Measurements from ENCODE around the gene VARS2. TPM values are rescaled to one million over a fixed set of nuclear protein-coding genes. Genes with fewer than 3 reads are reported as not detected.
"Not testable (repeated sequence)": the region's sequence is repeated elsewhere in the genome, so short reads cannot be mapped to it uniquely, and the experiment has no call there.

VARS2 gene
- total and polyA plus RNA-seq, 7 experiments from 2014 or later, result 17.1 to 47.3 (median 22.7) TPM

DNA sequence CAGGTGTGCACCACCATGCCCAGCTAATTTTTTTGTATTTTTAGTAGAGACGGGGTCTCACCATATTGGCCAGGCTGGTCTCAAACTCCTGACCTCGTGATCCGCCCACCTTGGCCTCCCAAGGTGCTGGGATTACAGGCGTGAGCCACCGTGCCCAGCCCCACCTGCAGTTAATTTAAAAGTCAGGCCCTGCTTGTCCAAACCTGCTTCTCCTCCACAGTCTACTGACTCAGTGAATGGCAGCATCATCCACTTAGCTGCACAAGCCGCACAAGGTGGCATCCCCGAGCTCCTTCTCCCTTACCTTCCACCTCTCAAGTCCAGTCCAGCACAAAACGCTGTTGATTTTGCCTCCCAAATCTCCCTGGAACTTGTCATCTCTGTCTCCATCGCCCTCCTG, 11.8 kb upstream of the VARS2 start:
- H3K9me3 ChIP-seq (ENCODE audit: control insufficient read depth in 2 of 3, low read length in 3 of 3); H3K4me1 ChIP-seq (ENCODE audit: control insufficient read depth in 2 of 2, insufficient read depth in 2 of 2, low read length in 2 of 2); H3K4me1 Mint-ChIP-seq; H3K27me3 Mint-ChIP-seq; H3K9me3 Mint-ChIP-seq; ATAC-seq; H3K27me3 ChIP-seq (ENCODE audit: control insufficient read depth in 2 of 2, insufficient read depth in 2 of 2, low read length in 2 of 2); CTCF ChIA-PET; H3K4me3 ChIP-seq (ENCODE audit: low read length); intact Hi-C loops (cut with micrococcal nuclease); H3K27ac ChIP-seq (ENCODE audit: low read depth, low read length); H3K4me3 Mint-ChIP-seq; DNase-seq: not testable (repeated sequence)
- H3K36me3 Mint-ChIP-seq, result peaks cover 0 to 12% (median 0%) of the 10 kb centered on the region in 5 donors
- H3K36me3 ChIP-seq (ENCODE audit: control insufficient read depth in 2 of 3, insufficient read depth in 3 of 3, low read length in 3 of 3), result peaks cover 0 to 25% (median 7%) of the 10 kb centered on the region in 3 experiments
- H3K27ac Mint-ChIP-seq, result peak overlapping the region in 1 of 9 donors; percentile 29
- POLR2A ChIA-PET, result interaction anchor here (0.6 kb wide), 1 partner anchor 108 kb away, joined by 3 read pairs; no protein-coding TSS in a partner anchor

GRCh38 chr6:30902709-30903108, 11.3 kb upstream of the VARS2 start:
- ATAC-seq, result no peak
- no peak overlapping the region for H3K4me3 Mint-ChIP-seq
- no peak for DNase-seq
- Histone ChIP-seq H3K4me3 (ENCODE audit: low read length) (no peak overlapping the region), H3K4me1 (ENCODE audit: control insufficient read depth in 2 of 2, insufficient read depth in 2 of 2, low read length in 2 of 2) (no peaks in the 10 kb centered on the region), H3K9me3 (ENCODE audit: control insufficient read depth in 2 of 3, low read length in 3 of 3) (no peaks in the 10 kb centered on the region), H3K27ac (ENCODE audit: low read depth, low read length) (no peak overlapping the region), H3K36me3 (ENCODE audit: control insufficient read depth in 2 of 3, insufficient read depth in 3 of 3, low read length in 3 of 3) (peaks cover 0 to 20% (median 5%) of the 10 kb centered on the region in 3 experiments), H3K27me3 (ENCODE audit: control insufficient read depth in 2 of 2, insufficient read depth in 2 of 2, low read length in 2 of 2) (no peaks in the 10 kb centered on the region)
- no peaks in the 10 kb centered on the region for H3K27me3 Mint-ChIP-seq
- POLR2A ChIA-PET, result interaction anchor here (0.6 kb wide), 1 partner anchor 108 kb away, joined by 3 read pairs; no protein-coding TSS in a partner anchor
- intact Hi-C loops (cut with micrococcal nuclease), result no loop called here
- peaks cover 0 to 12% (median 0%) of the 10 kb centered on the region in 5 donors for H3K36me3 Mint-ChIP-seq
- H3K4me1 Mint-ChIP-seq, result peaks cover under 1 to 8% (median 5%) of the 10 kb centered on the region in 7 donors
- CTCF ChIA-PET, result no interaction called here
- peak overlapping the region in 1 of 9 donors; percentile 29 for H3K27ac Mint-ChIP-seq
- H3K9me3 Mint-ChIP-seq, result no peaks in the 10 kb centered on the region

- H3K4me1 ChIP-seq (ENCODE audit: control insufficient read depth in 2 of 2, insufficient read depth in 2 of 2, low read length in 2 of 2), result no peaks in the 10 kb centered on the region
- peaks cover 0 to 15% (median 1%) of the 10 kb centered on the region in 3 experiments for H3K36me3 ChIP-seq (ENCODE audit: control insufficient read depth in 2 of 3, insufficient read depth in 3 of 3, low read length in 3 of 3)
- ATAC-seq (no peak), DNase-seq (no peak)
- ChIA-PET CTCF (interaction anchor here (1.1 kb wide), 1 partner anchor 10 kb away, joined by 3 read pairs; no protein-coding TSS in a partner anchor), POLR2A (interaction anchor here (1.3 kb wide), 1 partner anchor 10 kb away, joined by 4 read pairs; the partner anchor contains the start of gene VARS2)
- no peak overlapping the region for H3K27ac ChIP-seq (ENCODE audit: low read depth, low read length)
- H3K9me3 ChIP-seq (ENCODE audit: control insufficient read depth in 2 of 3, low read length in 3 of 3), result no peaks in the 10 kb centered on the region
- Mint-ChIP-seq H3K4me3 (no peak overlapping the region), H3K27ac (no peak overlapping the region), H3K9me3 (no peaks in the 10 kb centered on the region), H3K36me3 (peaks cover 0 to 7% (median 0%) of the 10 kb centered on the region in 5 donors), H3K27me3 (no peaks in the 10 kb centered on the region), H3K4me1 (peaks cover 6 to 11% (median 10%) of the 10 kb centered on the region in 7 donors)
- H3K4me3 ChIP-seq (ENCODE audit: low read length), result no peak overlapping the region
- no peaks in the 10 kb centered on the region for H3K27me3 ChIP-seq (ENCODE audit: control insufficient read depth in 2 of 2, insufficient read depth in 2 of 2, low read length in 2 of 2)
- intact Hi-C loops (cut with micrococcal nuclease), result no loop called here
Observed at GRCh38 chr6:30903236-30903635, 10.8 kb upstream of the VARS2 start.

- peak overlapping the region in 6 of 9 donors; percentile 20 to 95 (median 81) for H3K27ac Mint-ChIP-seq
- H3K27ac ChIP-seq (ENCODE audit: low read depth, low read length), result peak overlapping the region; percentile 54
- not testable (repeated sequence) for ATAC-seq
Observed at GRCh38 chr6:30907290-30907757, 6.7 kb upstream of the VARS2 start.

GRCh38 chr6:30907758-30908591, 6.1 kb upstream of the VARS2 start, which contains the start of gene GTF2H4:
TSS of gene GTF2H4 (plus strand) at chr6:30908207.
- peak; percentile 77 to 96 (median 89) for DNase-seq
- Histone ChIP-seq H3K36me3 (ENCODE audit: control insufficient read depth in 2 of 3, insufficient read depth in 3 of 3, low read length in 3 of 3) (peaks cover 0 to 15% (median 0%) of the 10 kb centered on the region in 3 experiments), H3K4me3 (ENCODE audit: low read length) (peak within 1 kb of the TSS; percentile 90), H3K27ac (ENCODE audit: low read depth, low read length) (peak within 1 kb of the TSS; percentile 78), H3K9me3 (ENCODE audit: control insufficient read depth in 2 of 3, low read length in 3 of 3) (no peaks in the 10 kb centered on the region), H3K4me1 (ENCODE audit: control insufficient read depth in 2 of 2, insufficient read depth in 2 of 2, low read length in 2 of 2) (peaks cover 6 to 9% of the 10 kb centered on the region in 2 donors), H3K27me3 (ENCODE audit: control insufficient read depth in 2 of 2, insufficient read depth in 2 of 2, low read length in 2 of 2) (no peaks in the 10 kb centered on the region)
- Mint-ChIP-seq H3K9me3 (no peaks in the 10 kb centered on the region), H3K27me3 (no peaks in the 10 kb centered on the region), H3K36me3 (peaks cover 0 to 20% (median 10%) of the 10 kb centered on the region in 5 donors), H3K27ac (peak within 1 kb of the TSS; percentile 72 to 95 (median 82)), H3K4me1 (peaks cover 15 to 34% (median 22%) of the 10 kb centered on the region in 7 donors), H3K4me3 (peak within 1 kb of the TSS; percentile 95 to 100 (median 99))
- intact Hi-C loops (cut with micrococcal nuclease), result loop anchor here (1.0 to 5.0 kb wide), 6 partner anchors 47 to 351 kb away; partner anchors contain the start of genes MRPS18B (in 2 of the 2), PPP1R10 (in 2 of the 2), GNL1 (in 1 of the 2) and MDC1 (in 1 of the 2)
- POLR2A ChIA-PET, result interaction anchor here (0.6 to 0.7 kb wide), 4 partner anchors 186 to 383 kb away, joined by 3 read pairs; no protein-coding TSS in a partner anchor
- peak; percentile 99 for ATAC-seq
- CTCF ChIA-PET, result interaction anchor here (0.7 to 1.5 kb wide), 3 partner anchors 41 to 426 kb away, joined by 3 to 4 read pairs (median 4); no protein-coding TSS in a partner anchor

More at GRCh38 chr6:30907290-30907757, 6.7 kb upstream of the VARS2 start:
- Mint-ChIP-seq H3K4me1 (peaks cover 15 to 29% (median 24%) of the 10 kb centered on the region in 7 donors), H3K4me3 (peak overlapping the region; percentile 95 to 100 (median 99)), H3K36me3 (peaks cover 0 to 18% (median 10%) of the 10 kb centered on the region in 5 donors)
- not testable (repeated sequence) for H3K4me1 ChIP-seq (ENCODE audit: control insufficient read depth in 2 of 2, insufficient read depth in 2 of 2, low read length in 2 of 2); H3K27me3 ChIP-seq (ENCODE audit: control insufficient read depth in 2 of 2, insufficient read depth in 2 of 2, low read length in 2 of 2); H3K9me3 ChIP-seq (ENCODE audit: control insufficient read depth in 2 of 3, low read length in 3 of 3); H3K27me3 Mint-ChIP-seq; DNase-seq; H3K9me3 Mint-ChIP-seq
- Histone ChIP-seq H3K4me3 (ENCODE audit: low read length) (peak overlapping the region; percentile 90), H3K36me3 (ENCODE audit: control insufficient read depth in 2 of 3, insufficient read depth in 3 of 3, low read length in 3 of 3) (peaks cover 0 to 15% (median 0%) of the 10 kb centered on the region in 3 experiments)
- intact Hi-C loops (cut with micrococcal nuclease), result loop anchor here in 1 of 2 donors (5.0 kb wide), 1 partner anchor 350 kb away; the partner anchor contains the start of genes GNL1 and PRR3
- ChIA-PET CTCF (interaction anchor here (0.9 to 1.5 kb wide), 2 partner anchors 180 to 425 kb away, joined by 3 to 4 read pairs; no protein-coding TSS in a partner anchor), POLR2A (interaction anchor here (0.6 to 1.0 kb wide), 6 partner anchors 8 to 1005 kb away, joined by 3 to 4 read pairs (median 4); partner anchors contain the start of gene MDC1)

- POLR2A ChIA-PET, result no interaction called here
- peak overlapping the region; percentile 78 for H3K27ac ChIP-seq (ENCODE audit: low read depth, low read length)
- peak overlapping the region in 7 of 9 donors; percentile 72 to 95 (median 86) for H3K27ac Mint-ChIP-seq
Observed at GRCh38 chr6:30908700-30909099, 5.3 kb upstream of the VARS2 start.

More at GRCh38 chr6:30908700-30909099, 5.3 kb upstream of the VARS2 start:
- Mint-ChIP-seq H3K9me3 (no peaks in the 10 kb centered on the region), H3K4me3 (peak overlapping the region; percentile 95 to 100 (median 99)), H3K4me1 (peaks cover 15 to 40% (median 27%) of the 10 kb centered on the region in 7 donors), H3K36me3 (peaks cover 0 to 20% (median 10%) of the 10 kb centered on the region in 5 donors), H3K27me3 (no peaks in the 10 kb centered on the region)
- H3K4me3 ChIP-seq (ENCODE audit: low read length), result peak overlapping the region; percentile 90
- no peaks in the 10 kb centered on the region for H3K9me3 ChIP-seq (ENCODE audit: control insufficient read depth in 2 of 3, low read length in 3 of 3)
- ATAC-seq, result no peak
- intact Hi-C loops (cut with micrococcal nuclease), result loop anchor here (1.0 to 5.0 kb wide), 6 partner anchors 47 to 351 kb away; partner anchors contain the start of genes MRPS18B (in 2 of the 2), PPP1R10 (in 2 of the 2), GNL1 (in 1 of the 2) and MDC1 (in 1 of the 2)
- CTCF ChIA-PET, result interaction anchor here (1.5 to 1.6 kb wide), 2 partner anchors 24 to 179 kb away, joined by 3 read pairs; no protein-coding TSS in a partner anchor
- H3K27me3 ChIP-seq (ENCODE audit: control insufficient read depth in 2 of 2, insufficient read depth in 2 of 2, low read length in 2 of 2), result no peaks in the 10 kb centered on the region
- peaks cover 0 to 15% (median 0%) of the 10 kb centered on the region in 3 experiments for H3K36me3 ChIP-seq (ENCODE audit: control insufficient read depth in 2 of 3, insufficient read depth in 3 of 3, low read length in 3 of 3)
- H3K4me1 ChIP-seq (ENCODE audit: control insufficient read depth in 2 of 2, insufficient read depth in 2 of 2, low read length in 2 of 2), result peaks cover 9 to 16% of the 10 kb centered on the region in 2 donors
- no peak for DNase-seq

All from naive thymus-derived CD4-positive, alpha-beta T cell (primary cell).